Neural progenitor cell (in vitro differentiated cells): Measurements from ENCODE around the gene TDRKH. TPM values are rescaled to one million over a fixed set of nuclear protein-coding genes. Genes with fewer than 3 reads are reported as not detected.

ENCODE experiments used
- DNase-seq: peaks from one replicate; pipeline ENCODE4 v3.0.0-alpha.2; 2016; ENCODE audit warnings: low spot score
- H2AFZ ChIP-seq: fragments of 200-600 bp; sonication (generic); replicated peaks from 2 replicates; pipeline ENCODE4 v1.6.1; 2016; ENCODE audit warnings: antibody characterized with exemption
- H3F3A ChIP-seq: fragments of 200-600 bp; sonication (generic); 2 replicates; pipeline ENCODE4 v1.6.1; 2016; ENCODE audit warnings: antibody characterized with exemption, low read depth
- H3K27ac ChIP-seq: fragments of 200-600 bp; sonication (generic); 2 replicates; pipeline ENCODE4 v1.5.1; 2016; ENCODE audit warnings: mild to moderate bottlenecking
- H3K27me3 ChIP-seq: fragments of 200-600 bp; sonication (generic); 2 replicates; pipeline ENCODE4 v1.6.1; 2016; ENCODE audit warnings: mild to moderate bottlenecking, moderate library complexity
- H3K36me3 ChIP-seq: fragments of 200-600 bp; sonication (generic); 2 replicates; pipeline ENCODE4 v1.5.1; 2016
- H3K4me1 ChIP-seq: fragments of 200-600 bp; sonication (generic); 2 replicates; pipeline ENCODE4 v1.6.1; 2016; ENCODE audit warnings: mixed run types
- H3K4me2 ChIP-seq: fragments of 200-600 bp; sonication (generic); 2 replicates; pipeline ENCODE4 v1.6.1; 2016
- H3K4me3 ChIP-seq: fragments of 200-600 bp; sonication (generic); 2 replicates; pipeline ENCODE4 v1.5.1; 2016
- H3K79me2 ChIP-seq: fragments of 200-600 bp; sonication (generic); 2 replicates; pipeline ENCODE4 v1.6.1; 2016; ENCODE audit warnings: low read depth
- H3K9ac ChIP-seq: fragments of 200-600 bp; sonication (generic); 2 replicates; pipeline ENCODE4 v1.6.1; 2016
- H3K9me3 ChIP-seq: fragments of 200-600 bp; sonication (generic); 2 replicates; pipeline ENCODE4 v1.5.1; 2016; ENCODE audit warnings: low read depth
- H4K20me1 ChIP-seq: fragments of 200-600 bp; sonication (generic); 2 replicates; pipeline ENCODE4 v1.6.1; 2016; ENCODE audit warnings: low read depth
- H3K27ac Mint-ChIP-seq: 3 replicates; pipeline ENCODE4 v1.8.0; 2021; ENCODE audit warnings: mixed read lengths
- H3K27me3 Mint-ChIP-seq: 2 replicates; pipeline ENCODE4 v1.8.0; 2022; ENCODE audit warnings: low read depth, mild to moderate bottlenecking, inconsistent platforms, moderate library complexity, mixed read lengths; ENCODE audit not compliant: insufficient read depth
- H3K36me3 Mint-ChIP-seq: 3 replicates; pipeline ENCODE4 v1.8.0; 2021; ENCODE audit warnings: mixed read lengths
- H3K4me1 Mint-ChIP-seq: 3 replicates; pipeline ENCODE4 v1.8.0; 2021; ENCODE audit warnings: mixed read lengths
- H3K4me3 Mint-ChIP-seq: 3 replicates; pipeline ENCODE4 v1.8.0; 2021; ENCODE audit warnings: mild to moderate bottlenecking, moderate library complexity, mixed read lengths
- H3K9me3 Mint-ChIP-seq: 3 replicates; pipeline ENCODE4 v1.8.0; 2020; ENCODE audit warnings: mixed read lengths
- EZH2 ChIP-seq: fragments of 200-600 bp; sonication (generic); IDR thresholded peaks from 2 replicates; pipeline ENCODE4 v1.6.1; 2017; ENCODE audit warnings: antibody characterized with exemption, mild to moderate bottlenecking, moderate library complexity
- EZH2phosphoT487 ChIP-seq: fragments of 200-600 bp; sonication (generic); IDR thresholded peaks from 2 replicates; pipeline ENCODE4 v1.6.1; 2017; ENCODE audit warnings: antibody characterized with exemption
- small RNA-seq: library from RNA; depleted of rRNA; stranded (forward); fragments of <200 nt; gene quantifications from one replicate; pipeline ENCODE3, GENCODE V24; 2015
- total RNA-seq: library from RNA; depleted of rRNA; stranded (reverse); fragments of >200 nt; gene quantifications from 2 replicates; pipeline ENCODE4 v1.2.3, GENCODE V29; 2015; ENCODE audit warnings: low replicate concordance
- TF ChIP-seq, protein P1 (sequence below): fragments of 200-600 bp; sonication (generic); IDR thresholded peaks from 2 replicates; pipeline ENCODE4 v1.5.1; 2017; ENCODE audit warnings: antibody characterized with exemption, mild to moderate bottlenecking

Gene TDRKH
- total RNA-seq, 1 donor from 2014 or later: 26.3 TPM

DNA sequence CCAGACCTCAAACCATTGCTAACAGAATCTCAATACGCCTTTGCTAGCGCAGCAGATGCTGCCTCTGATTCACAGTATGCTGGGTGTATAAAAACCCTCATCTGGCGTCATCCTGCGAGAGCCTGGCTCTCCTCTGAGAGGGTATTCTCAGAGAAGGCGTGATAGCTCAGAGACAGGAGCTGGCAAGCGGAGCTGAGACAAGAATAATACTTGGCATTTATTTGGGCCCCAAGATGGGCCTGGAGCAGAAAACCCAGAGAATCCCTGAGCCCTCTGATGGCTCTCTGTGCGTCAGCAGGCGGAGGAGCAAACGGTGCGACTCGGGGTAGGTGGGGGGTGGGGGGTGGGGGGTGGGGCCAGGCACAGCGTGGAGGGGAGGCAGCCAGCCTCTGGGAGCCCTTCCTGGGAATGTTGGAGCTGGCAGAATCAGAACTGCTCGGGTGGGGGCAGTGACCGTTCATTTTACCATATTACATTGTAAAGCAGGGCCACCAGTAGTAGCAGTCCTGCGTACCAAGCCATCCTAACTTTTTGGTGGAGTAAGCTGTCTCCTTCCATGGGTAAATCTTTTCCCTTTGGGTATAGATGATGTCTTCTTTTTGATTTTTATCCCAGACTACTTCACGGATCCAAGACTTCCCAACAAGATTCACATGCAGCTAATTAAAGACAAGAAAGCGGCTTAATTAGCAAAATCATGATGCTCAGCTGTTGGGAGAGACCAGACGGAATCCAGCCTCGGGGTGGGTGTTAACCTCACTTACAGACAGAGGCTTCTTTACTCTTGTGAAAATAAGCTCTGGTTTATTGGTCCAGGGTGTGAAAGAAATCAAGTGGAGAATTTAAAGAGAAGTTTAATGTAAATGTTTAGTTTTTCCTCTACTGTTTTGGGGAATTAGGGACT is 61.9 kb downstream of the TDRKH start:
- Histone ChIP-seq H3K4me2 (peak overlapping the region; percentile 54), H3K36me3 (no peaks in the 10 kb centered on the region), H3K4me3 (no peak overlapping the region), H3K9me3 (no peaks in the 10 kb centered on the region), H3K79me2 (no peaks in the 10 kb centered on the region), H3K27me3 (peaks cover 27% of the 10 kb centered on the region), H3K4me1 (peaks cover 11% of the 10 kb centered on the region), H3F3A (peaks cover 4% of the 10 kb centered on the region), H4K20me1 (no peaks in the 10 kb centered on the region), H3K9ac (no peak overlapping the region), H3K27ac (no peak overlapping the region), H2AFZ (peak overlapping the region; percentile 89)
- Mint-ChIP-seq H3K4me1 (peaks cover 17% of the 10 kb centered on the region), H3K36me3 (no peaks in the 10 kb centered on the region), H3K9me3 (no peaks in the 10 kb centered on the region), H3K4me3 (peak overlapping the region; percentile 52), H3K27me3 (peaks cover 27% of the 10 kb centered on the region), H3K27ac (peak overlapping the region; percentile 62)
- DNase-seq: peak; percentile 23
- TF ChIP-seq, protein P1, sequence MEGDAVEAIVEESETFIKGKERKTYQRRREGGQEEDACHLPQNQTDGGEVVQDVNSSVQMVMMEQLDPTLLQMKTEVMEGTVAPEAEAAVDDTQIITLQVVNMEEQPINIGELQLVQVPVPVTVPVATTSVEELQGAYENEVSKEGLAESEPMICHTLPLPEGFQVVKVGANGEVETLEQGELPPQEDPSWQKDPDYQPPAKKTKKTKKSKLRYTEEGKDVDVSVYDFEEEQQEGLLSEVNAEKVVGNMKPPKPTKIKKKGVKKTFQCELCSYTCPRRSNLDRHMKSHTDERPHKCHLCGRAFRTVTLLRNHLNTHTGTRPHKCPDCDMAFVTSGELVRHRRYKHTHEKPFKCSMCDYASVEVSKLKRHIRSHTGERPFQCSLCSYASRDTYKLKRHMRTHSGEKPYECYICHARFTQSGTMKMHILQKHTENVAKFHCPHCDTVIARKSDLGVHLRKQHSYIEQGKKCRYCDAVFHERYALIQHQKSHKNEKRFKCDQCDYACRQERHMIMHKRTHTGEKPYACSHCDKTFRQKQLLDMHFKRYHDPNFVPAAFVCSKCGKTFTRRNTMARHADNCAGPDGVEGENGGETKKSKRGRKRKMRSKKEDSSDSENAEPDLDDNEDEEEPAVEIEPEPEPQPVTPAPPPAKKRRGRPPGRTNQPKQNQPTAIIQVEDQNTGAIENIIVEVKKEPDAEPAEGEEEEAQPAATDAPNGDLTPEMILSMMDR: no peak
- TF ChIP-seq EZH2phosphoT487 (no peak), EZH2 (no peak)

DNA sequence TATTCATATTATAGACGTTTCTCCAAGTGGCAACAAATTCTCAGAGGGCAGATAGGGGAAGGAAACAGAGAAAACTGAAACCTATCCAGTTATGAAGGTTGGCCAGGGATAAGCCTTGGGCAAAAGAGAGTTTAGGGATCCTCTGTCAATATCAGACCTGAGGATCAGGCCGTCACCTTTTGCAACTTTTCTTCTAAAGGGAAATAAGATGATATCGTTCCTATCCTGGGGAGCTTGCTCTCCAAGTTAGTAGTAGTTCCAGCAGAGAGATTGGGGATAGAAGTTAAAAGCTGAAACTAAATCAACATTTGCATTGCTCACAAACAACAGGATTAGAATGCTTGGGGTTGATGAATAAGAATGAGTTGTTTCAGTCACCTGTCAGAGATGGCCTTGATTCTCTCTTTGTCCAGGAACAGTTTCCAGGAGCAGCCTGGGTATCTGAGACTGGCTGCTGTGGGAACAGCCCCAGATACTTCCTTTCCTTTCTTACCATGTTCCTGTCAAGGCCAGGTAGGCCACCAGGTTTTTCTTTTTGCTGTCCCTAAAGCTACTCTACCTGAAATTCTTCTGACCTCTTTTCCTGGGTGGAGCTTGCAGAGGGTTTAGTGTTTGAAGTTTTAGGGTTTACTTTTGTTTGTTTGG is 66.5 kb downstream of the TDRKH start:
- H3K36me3 Mint-ChIP-seq: no peaks in the 10 kb centered on the region
- H3K27me3 Mint-ChIP-seq: peaks cover 48% of the 10 kb centered on the region
- Histone ChIP-seq H4K20me1 (peaks cover 6% of the 10 kb centered on the region), H3K9ac (no peak overlapping the region), H3K27ac (no peak overlapping the region), H3K9me3 (no peaks in the 10 kb centered on the region), H2AFZ (no peak overlapping the region), H3K79me2 (no peaks in the 10 kb centered on the region), H3F3A (peaks cover 15% of the 10 kb centered on the region), H3K4me2 (no peak overlapping the region), H3K4me1 (peaks cover 25% of the 10 kb centered on the region), H3K4me3 (no peak overlapping the region), H3K27me3 (peaks cover 70% of the 10 kb centered on the region), H3K36me3 (no peaks in the 10 kb centered on the region)
- H3K27ac Mint-ChIP-seq: no peak overlapping the region
- H3K4me1 Mint-ChIP-seq: peaks cover 29% of the 10 kb centered on the region
- no peak overlapping the region for H3K4me3 Mint-ChIP-seq
- no peak for DNase-seq
- TF ChIP-seq, protein P1: no peak
- H3K9me3 Mint-ChIP-seq: no peaks in the 10 kb centered on the region

Small RNAs within 50 kb of the gene (small RNA-seq; reads per million reads assigned to genes)
- not detected for gene RNU6-662P

Other genes starting within 250 kb of the TDRKH start
- 30.5 and 34.1 TPM in 2 replicates for gene SNX27, start 178.4 kb downstream of the TDRKH start, total RNA-seq
- gene CELF3, start 73.7 kb downstream of the TDRKH start, total RNA-seq: 0.17 and 1.1 TPM in 2 replicates
- not detected in 2 replicates for gene RIIAD1, start 69.0 kb downstream of the TDRKH start, total RNA-seq
- gene MRPL9, start 27.0 kb downstream of the TDRKH start, total RNA-seq: 86.4 and 91.0 TPM in 2 replicates
- gene LINGO4, start 14.9 kb upstream of the TDRKH start, total RNA-seq: not detected in 2 replicates
- not detected in 2 replicates for gene RORC, start 41.3 kb upstream of the TDRKH start, total RNA-seq
- 0.12 TPM in 1 of 2 replicates, not detected in the other for gene C2CD4D, start 49.3 kb upstream of the TDRKH start, total RNA-seq
- gene THEM5, start 63.2 kb upstream of the TDRKH start, total RNA-seq: not detected in 2 replicates
- gene THEM4, start 119.0 kb upstream of the TDRKH start, total RNA-seq: 12.4 and 14.1 TPM in 2 replicates
- gene S100A10, start 203.4 kb upstream of the TDRKH start, total RNA-seq: 0.54 and 1.1 TPM in 2 replicates
- 4.4 and 5.4 TPM in 2 replicates for gene S100A11, start 246.5 kb upstream of the TDRKH start, total RNA-seq